GM21360 (cell line): ENCODE results near the gene SPSB3.

Source experiments
- ATAC-seq: cut with Tn5 transposase; IDR thresholded peaks from one replicate; pipeline ENCODE4 v1.9.1; 2021; ENCODE audit warnings: mild to moderate bottlenecking, moderate library complexity; ENCODE audit not compliant: unreplicated experiment

SPSB3 gene

DNA sequence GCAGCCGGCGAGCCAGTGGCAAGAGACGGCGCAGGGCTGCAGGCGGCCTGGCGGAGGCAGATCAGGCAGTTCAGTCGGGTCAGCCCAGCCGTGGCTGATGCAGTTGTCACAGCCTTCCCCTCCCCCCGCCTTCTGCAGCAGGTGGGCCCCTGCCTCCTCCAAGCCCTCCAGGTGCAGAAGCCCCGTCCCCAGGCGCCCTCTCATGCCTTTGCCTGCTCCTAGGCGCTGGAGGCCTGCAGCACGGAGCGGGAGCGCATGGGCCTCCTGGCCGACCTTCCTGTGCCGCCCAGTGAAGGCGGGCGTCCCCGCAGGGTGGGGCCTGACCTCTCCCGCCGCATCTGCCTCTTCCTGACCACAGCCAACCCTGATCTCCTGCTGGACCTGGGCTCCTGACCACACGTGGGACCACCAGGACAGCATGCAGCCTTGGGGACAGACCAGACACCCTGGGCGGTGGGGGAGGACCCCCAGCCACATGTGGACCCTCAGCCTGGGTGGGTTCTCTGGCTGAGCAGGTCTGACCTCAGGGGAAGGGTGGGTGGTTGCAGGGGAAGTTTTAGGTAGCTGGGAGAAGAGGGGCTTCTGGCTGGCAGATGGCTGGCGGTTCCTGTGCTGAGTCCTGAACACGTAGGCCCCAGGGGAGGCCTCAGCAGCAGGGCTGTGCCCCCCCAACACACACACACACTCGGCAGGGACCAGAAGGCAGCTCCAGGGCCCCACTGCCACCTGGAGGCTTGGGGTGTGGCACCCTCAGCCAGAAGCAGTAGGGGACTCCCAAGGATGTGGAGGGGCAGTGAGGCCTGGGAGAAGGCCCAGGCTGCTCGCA is 6.3 kb downstream of the SPSB3 start:
- ATAC-seq = no peak

- ATAC-seq = no peak
These were observed 7.1 kb downstream of the SPSB3 start for GRCh38 chr16:1775006-1775845.

- ATAC-seq = no peak
These were observed 8.0 kb downstream of the SPSB3 start for GRCh38 chr16:1774448-1774780.

- no peak for ATAC-seq
These were observed 8.5 kb downstream of the SPSB3 start for GRCh38 chr16:1773703-1774447.

DNA sequence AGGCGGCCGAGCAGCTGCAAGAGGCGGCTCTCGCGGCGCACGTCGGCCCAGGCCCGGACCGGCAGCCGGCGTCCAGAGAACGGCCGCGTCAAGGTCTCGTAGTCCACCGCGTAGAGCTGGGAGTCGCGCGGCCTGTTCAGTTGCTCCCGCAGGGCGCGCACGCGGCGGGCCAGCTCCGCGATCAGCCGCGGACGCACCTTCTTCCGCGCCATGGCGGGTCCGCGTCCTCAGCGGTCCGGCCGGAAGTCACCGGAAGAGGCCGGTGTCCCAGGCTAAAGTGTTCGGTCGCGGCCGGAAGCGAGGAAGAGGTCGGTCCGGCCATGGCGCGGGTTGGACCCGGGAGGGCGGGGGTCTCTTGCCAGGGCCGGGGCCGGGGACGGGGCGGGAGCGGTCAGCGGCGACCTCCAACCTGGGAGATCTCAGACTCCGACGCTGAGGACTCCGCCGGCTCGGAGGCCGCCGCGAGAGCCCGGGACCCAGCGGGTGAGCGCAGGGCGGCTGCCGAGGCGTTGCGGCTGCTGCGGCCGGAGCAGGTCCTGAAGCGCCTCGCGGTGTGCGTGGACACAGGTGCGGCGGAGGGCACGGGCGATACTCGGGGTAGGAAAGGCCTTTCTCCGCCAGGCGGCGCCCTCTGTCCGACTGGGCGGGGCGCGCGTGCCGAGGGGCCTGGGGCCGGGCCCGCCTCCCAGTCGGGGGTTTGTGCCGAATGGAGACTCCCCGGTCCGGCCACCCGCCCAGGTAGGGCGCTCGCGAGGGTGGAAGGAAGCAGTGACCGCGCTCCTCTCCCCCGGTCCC is 9.3 kb downstream of the SPSB3 start, which contains the start of gene MRPS34:
Gene MRPS34, minus strand, starts transcription at position 227 of the 795 bp plus-strand sequence. Its CDS starts 15 bp downstream, at position 212.
- ATAC-seq = peak; percentile 33

- ATAC-seq = peak; percentile 7
These were observed 9.9 kb downstream of the SPSB3 start, which contains the start of gene EME2 for GRCh38 chr16:1772362-1772907. TSS of gene EME2 (plus strand) at chr16:1772810. CDS start at chr16:1773228, 418 bp downstream.

- no peak for ATAC-seq
These were observed 10.5 kb downstream of the SPSB3 start for GRCh38 chr16:1771864-1772361.

DNA sequence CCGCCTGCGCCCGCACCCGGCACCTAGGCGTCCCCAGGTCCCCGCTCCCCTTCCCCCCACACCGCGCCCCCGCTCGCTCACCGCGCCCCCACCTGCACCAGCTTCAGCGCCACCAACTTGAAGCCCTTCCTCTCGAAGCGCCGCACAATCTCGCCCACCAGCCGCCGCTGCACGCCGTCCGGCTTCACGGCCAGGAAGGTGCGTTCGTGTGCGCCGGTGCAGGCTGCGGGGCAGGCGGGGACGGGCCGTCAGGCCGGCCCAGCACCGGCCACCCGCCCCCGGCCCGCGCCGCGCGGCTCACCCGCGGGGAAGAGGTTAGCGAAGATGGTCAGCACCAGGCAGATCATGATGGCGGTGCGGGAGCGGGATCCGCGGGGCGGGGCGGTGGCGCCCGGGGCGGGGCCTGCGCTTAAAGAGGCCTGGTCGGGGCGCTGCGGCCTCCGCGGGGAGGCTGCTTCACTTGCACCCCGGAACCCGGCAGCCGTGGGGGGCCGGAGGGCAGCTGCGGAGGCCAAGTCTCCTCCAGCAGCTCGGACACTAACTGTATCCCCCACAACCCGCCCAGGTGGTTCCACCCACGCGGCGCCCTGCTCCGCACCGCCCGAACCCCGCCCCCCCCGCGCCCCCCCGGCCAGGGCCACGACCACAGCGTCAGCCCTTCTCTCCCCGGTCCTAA is 11.0 kb downstream of the SPSB3 start, which contains the start of gene NME3:
Gene NME3, minus strand, starts transcription at position 356 of the 676 bp plus-strand sequence. Its CDS starts 9 bp downstream, at position 347.
- ATAC-seq = no peak

DNA sequence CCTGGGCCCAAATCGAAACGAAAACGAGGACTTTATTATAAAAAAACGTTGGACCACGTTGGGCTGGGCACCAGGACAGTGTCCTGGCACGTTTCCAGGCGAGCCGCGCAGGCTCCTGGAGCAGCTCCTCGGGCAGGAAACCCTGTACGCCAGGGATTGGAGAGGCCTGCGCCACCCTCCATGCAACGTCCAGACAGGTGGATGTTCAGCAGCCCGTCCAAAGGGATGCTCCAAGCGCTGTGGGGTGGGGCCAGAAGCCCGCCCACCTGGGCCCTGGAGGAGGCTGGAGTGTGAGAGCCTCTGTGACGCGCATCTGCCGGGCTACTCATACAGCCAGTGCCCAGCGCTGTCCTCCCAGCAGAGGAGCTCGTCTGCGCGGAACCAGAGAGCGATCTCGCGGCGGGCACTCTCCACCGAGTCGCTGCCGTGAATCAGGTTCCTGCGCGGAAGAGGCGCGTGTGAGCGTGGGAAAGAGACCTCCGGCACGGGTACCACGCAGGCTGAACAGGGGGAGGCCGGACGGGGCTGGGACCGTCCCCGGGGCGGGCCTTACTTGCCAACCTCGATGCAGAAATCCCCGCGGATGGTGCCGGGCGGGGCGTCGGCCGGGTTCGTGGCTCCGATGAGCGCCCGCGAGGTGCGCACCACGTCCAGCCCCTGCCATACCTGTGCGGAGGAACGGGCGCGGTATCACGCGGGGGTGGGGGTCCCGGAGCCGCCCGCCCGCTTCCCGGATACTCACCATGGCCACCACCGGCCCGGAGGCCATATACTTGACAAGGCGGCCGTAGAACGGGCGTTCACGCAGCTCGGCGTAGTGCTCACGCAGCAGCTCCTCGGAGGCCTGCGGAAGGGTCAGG is 11.8 kb downstream of the SPSB3 start:
- ATAC-seq = no peak

DNA sequence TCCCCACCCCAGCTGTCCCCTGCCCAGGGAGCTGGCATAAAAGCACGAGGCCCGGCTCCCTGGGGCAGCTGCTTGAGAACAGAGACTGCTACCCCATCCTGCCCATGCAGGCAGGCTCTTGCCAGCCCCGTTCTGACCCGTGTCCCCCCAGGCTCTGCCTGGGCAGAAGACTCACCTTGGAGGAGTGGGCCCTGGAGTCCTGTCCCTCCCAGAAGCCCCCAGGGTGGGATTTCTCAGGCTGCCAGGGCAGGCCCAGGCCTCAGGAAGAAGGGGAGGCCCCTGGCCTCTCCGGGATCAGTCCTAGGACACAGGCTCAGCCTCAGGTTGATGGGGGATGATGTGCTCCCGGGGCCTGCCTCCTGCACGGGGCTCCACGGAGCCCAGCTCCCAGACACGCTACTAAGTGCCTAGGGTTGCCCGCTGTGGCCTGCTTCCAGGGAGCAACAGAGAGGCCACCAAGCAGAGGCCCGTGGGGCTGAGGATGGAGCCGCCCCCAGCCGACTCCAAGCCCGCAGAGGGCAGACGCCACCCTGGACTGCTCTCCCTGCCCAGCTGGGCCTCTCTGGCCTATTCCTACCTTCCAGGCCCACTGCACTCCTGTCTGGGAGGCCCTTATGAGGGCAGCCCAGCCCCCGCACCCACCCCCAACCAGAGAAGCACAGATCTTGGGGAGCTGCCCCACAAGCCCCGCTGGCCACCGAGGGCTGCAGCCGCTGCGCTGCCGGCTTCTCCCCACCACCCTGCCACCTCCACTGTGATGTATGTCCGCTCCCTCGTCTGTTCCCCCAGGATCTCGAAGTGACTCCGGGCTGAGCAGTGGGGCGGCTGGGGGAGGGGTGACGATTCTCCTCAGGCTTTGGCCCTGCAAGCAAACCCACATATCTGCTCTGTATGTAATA is 12.7 kb downstream of the SPSB3 start:
- no peak for ATAC-seq

DNA sequence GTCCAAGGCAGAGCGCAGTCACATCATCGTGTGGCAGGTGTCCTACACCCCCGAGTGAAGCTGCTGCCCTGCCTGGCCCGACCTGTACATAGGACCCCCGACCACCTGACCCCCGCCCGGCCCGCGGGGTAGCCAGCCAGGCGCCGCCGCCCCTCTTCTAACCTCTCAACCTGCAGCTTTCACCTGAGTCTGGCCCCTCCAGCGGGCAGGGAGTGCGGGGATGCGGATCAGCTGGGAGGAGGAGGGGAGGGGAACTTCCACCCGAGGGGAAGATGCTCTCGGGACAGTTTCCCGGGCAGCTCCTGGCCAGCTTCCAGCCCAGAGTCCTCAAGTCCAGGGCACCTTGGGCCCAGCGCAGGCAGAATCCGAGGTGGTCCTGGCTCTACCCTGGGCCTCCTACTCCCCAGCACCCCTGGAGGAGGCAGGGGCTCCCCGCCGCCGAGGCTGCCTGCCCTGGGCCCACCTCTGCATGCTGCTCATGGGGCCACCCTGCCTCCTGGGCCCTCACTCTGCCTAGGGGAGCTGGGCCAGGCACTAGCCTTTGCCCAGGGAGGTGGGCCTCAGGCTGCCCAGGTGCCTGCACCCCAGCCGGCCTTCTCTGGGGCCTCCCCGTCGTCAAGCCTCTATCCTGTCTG is 13.5 kb downstream of the SPSB3 start:
- ATAC-seq = no peak

DNA sequence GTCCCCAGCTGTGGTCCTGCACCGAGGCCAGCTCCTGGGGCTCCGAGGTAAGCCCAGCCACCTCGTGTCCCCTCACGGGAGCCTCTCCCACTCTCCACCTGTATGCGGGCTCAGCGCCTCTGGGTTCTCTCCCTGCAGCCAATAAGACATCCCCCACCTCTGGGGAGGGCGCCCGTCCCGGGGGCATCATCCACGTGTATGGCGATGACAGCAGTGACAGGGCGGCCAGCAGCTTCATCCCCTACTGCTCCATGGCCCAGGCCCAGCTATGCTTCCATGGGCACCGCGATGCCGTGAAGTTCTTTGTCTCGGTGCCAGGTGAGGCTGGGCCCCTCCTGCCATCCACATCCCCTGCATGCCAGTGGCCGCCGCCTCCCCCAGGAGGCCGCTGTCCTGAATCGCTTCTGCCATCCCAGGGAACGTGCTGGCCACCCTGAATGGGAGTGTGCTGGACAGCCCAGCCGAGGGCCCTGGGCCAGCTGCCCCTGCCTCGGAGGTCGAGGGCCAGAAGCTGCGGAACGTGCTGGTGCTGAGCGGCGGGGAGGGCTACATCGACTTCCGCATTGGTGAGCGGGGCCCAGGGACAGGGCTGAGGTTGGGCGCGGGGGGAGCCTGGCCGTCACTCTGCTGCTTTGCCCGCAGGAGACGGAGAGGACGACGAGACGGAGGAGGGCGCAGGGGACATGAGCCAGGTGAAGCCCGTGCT is 14.2 kb downstream of the SPSB3 start:
- ATAC-seq = no peak

DNA sequence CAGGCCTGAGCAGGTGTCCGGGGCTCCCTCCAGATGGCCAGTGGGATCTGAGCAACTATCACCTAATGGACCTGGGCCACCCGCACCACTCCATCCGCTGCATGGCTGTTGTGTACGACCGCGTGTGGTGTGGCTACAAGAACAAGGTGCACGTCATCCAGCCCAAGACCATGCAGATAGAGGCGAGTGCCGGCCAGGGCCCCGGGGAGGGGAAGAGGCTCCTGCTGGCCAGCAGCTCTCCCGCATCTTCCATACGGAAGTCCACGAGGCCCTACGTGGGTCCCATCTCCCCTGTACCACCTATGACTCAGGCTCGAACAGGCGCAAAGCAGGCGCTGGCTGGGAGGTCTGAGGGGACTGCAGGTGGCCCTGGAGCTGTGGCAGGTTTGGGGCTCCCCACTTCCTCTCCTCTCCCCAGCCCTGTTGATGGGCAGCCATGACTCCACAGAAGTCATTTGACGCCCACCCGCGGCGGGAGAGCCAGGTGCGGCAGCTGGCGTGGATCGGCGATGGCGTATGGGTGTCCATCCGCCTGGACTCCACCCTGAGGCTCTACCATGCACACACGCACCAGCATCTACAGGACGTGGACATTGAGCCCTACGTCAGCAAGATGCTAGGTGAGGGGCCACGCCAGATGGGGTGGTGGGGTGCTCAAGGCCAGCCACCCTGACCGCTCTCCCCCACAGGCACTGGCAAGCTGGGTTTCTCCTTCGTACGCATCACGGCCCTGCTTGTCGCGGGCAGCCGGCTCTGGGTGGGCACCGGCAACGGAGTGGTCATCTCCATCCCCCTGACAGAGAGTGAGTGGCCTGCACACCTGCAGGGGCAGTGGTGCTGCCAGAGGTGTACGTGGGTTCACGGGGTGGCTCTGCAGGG is 15.0 kb downstream of the SPSB3 start:
- no peak for ATAC-seq

DNA sequence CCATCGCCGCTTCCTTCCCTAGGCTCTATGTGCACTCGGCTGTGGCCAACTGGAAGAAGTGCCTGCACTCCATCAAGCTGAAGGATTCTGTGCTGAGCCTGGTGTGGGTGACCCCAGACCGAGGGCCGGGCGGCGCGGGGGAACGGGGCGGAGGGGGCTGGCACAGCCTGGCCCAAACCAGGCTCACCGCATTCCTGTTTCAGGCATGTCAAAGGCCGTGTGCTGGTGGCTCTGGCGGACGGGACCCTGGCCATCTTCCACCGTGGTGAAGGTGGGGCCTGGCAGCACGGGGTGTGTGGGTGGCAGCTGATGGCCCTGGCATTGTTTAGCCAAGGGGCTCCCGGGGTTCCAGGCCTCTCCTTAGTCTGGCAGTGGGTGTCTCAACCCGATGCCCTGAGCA is 15.7 kb downstream of the SPSB3 start:
- no peak for ATAC-seq

DNA sequence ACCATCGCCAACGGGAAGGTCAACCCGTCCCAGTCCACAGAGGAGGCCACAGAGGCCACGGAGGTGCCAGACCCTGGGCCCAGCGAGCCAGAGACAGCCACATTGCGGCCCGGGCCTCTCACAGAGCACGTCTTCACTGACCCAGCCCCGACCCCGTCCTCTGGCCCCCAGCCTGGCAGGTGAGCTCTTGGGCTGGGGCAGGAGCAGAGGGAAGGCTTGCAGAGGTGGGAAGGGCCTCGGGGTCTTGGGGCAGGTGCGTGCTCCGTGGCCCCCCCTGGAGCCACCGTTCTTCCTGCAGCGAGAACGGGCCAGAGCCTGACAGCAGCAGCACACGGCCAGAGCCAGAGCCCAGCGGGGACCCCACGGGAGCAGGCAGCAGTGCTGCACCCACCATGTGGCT is 16.1 kb downstream of the SPSB3 start:
- no peak for ATAC-seq
